Stimulated activated CD4-positive, alpha-beta T cell treated with anti-CD3 and anti-CD28 coated beads, Interleukin-12 subunit alpha, Interleukin-12 subunit beta, amount 100 ng/mL, for 24 hours (primary cell): Measurements from ENCODE around the gene SAA1.
"Not testable (repeated sequence)": the region's sequence is repeated elsewhere in the genome, so short reads cannot be mapped to it uniquely, and the experiment has no call there.

Experiments
- DNase-seq, 2 experiments: peaks; one replicate each; pipeline ENCODE4 v3.0.0-alpha.2; 2020; ENCODE audit warnings: low read depth in 2 of 2

Gene SAA1

DNA sequence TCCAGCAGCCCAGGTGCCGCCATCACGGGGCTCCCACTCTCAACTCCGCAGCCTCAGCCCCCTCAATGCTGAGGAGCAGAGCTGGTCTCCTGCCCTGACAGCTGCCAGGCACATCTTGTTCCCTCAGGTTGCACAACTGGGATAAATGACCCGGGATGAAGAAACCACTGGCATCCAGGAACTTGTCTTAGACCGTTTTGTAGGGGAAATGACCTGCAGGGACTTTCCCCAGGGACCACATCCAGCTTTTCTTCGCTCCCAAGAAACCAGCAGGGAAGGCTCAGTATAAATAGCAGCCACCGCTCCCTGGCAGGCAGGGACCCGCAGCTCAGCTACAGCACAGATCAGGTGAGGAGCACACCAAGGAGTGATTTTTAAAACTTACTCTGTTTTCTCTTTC lies at the start of gene SAA1:
Gene SAA1 (plus strand): TSS at position 316 of the 400 bp plus-strand sequence. CDS start 624 bp downstream, outside the sequence.
- DNase-seq, result no peak

DNA sequence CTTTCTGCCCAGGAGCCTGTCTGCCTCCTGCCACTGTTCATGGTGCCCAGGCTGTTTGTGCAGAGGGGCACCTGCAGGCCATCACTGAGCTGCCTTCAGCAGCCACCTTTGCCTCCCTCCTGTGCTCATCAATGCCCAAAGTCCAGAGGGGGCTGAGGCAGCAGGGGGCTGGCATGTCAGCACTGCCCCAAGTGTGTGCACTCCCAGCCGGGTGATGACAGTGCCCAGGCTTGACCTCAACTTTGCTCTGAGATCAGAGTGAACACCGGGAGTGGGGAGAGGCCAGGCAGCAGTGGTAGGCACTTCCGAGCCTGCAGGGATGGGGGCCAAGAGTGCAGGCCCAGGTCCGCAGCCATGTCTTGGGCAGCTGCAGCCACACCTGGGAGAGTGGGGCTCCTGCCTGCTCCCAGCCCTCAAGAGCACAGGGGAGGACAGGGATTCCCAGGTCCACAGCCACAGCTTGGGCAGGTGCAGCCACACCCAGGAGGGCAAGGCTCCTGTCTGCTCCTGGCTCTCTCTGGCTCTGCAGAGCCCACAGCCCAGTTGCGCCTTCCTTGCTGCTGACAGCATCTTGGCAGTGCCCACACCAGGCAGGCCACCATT lies 44.7 kb upstream of the SAA1 start:
- DNase-seq, result no peak

- no peak for DNase-seq
Measured at GRCh38 chr11:18222814-18223421, 43.1 kb upstream of the SAA1 start.

DNA sequence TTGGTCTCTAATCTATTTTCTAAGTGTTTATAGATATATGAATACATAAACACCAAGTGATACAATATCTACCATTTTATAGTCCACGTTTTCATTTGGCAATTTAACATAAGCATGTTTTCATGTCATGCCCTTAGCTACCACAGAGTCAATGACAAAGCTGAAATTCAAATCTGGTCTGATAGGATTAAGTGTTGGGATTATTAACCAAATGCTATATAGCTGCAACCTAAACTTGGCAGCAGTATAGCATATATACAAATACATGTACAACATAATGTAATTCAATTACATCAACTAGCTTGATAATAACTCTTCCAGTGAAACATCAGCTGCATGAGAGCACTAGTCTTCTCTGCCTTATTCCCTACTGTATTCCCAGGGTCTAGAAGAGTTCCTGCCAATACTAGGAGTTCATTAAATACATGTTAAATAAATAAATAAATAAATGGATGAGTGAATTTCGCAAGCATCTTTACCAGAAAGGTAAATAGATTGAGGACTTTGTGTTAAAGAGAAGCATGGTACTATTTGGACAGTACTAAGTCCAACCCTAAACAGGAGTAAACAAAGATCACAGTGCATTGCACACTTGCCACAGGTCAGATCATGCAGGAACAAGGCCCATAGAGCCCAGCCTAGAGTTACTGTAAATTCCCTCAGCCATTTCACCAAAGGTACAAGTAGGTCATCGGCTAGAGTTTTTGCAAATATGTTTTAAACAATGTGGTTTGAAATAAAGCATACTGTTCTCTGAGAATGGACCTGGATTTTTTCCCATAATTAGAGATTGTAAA lies 42.3 kb upstream of the SAA1 start:
- no peak for DNase-seq

- DNase-seq, result no peak
Measured at GRCh38 chr11:18225913-18226312, 40.2 kb upstream of the SAA1 start.

DNA sequence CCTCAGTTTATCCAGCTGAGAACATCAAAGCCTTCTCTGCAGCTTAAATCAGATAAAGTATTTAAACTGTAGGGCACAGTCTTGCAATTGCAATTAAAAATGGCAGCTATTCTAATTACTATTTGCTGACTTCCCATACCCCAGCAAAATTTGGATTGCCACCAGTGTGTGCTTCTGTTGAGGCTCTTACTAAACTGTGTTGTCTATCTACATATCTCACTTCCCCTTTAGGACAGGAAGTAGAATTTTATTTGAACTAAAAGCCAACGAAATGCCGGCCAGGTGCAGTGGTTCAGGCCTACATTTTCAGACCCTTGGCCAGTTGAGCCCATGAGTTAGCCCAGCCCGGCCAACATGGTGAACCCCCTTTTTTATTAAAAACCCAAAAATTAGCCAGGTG lies 36.6 kb upstream of the SAA1 start:
- no peak for DNase-seq

DNA sequence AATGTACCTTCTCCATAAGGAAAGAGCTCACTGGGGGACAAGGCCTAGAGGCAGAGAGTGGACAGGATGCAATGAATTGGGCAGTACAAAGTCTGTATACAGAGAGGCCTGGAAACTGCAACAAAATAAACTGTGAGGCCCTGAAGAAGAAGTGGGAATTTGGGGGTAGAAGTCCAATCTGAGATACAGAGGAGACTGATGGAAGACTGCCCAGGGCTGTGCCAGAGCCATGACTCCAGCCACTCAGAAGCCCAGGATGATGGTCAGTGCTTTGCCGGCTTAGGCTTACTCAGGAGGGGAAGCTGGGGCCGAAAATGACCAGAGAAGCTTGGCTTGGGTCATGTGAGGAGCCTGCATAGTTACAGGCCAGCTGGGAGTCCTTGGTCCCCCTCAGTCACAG lies 35.2 kb upstream of the SAA1 start:
- DNase-seq, result no peak

DNA sequence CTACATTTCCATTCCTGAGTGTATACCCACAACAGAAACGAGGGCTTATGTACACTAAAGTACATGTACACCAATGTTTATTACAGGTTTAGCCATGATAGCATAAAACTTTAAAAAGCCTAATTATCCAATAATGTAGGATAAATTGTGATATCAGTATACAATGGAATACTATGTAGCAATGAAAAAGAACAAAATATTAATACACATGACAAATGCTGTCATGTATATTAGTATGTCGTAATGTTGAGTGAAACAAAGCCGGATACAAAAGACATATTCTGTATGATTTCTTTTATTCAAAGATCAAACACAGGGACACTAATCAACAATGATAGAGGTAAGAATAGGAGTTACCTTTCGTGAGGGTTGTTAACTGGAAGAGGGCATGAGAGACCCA lies 32.2 kb upstream of the SAA1 start:
- no peak for DNase-seq

DNA sequence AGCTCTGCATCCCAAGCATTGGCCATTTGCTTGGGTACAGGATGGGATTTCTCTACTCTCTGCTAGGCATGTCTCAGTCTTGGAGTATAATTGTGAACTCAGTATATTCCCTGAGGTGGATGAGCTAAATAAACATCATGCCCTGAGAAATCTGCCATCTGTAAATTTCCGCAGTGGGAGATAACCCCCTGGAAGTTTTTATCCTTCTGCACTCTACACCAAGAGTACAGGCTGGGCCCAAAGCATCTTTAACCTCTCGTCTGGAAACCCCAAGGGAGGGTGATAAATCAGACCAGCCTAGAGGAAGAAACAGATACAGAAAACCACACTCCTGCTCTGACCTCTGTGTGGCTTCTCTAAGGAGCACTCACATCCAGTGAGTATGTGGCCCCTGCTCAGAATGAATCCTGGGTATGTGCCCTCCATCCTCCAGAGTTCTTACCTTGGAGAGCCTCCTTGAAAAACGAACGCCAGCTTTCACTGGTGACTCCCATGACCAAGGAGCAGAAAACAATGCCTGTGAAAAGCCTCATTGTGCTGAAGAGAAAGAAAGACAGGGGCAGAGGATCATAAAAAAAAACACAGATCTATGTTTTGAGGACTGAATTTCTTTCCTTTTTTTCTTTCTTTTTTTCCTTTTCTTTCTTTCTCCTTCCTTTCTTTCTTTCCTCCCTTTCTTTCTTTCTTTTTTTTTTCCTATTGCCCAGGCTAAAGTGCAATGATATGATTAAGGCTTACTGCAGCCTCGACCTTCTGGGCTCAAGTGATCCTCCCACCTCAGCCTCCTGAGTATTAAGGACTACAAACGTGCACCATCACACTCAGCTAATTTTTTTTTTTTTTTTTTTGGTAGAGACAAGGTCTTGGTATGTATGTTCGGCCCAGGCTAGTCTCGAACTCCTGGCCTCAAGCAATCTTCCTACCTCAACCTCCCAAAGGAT lies 30.4 kb upstream of the SAA1 start:
- no peak for DNase-seq

DNA sequence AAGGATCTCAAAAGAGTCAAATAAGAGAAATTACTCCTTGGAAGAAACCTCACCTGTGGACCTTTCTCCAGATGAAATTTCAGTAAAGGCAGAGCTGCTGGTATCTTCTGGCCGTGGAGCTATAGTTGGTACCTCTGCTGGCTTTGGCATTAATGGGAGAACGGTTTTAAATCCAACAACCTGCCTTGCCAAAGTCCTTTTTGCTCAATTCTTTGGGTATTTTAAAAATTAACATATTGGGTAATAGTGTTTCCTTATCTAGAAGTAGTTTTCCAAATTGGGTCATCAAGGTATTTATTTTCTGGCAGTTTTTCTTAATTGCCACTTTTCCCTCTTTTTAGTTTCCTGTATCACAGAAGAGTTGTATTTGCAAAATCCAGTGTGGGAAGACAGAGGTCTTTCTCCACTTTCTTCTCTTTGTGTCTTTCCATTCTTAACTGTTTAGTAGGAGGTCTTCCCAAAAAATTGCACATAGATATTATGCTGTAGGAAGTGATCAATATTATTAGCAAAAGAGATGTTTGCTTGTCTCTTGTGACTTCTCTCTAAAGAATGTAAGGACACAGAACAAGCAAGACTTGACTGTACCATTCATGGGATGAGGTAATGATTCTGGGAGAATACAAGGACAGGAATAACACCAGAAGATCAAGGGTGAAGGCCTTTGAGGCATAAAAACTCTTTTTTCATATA lies 29.3 kb upstream of the SAA1 start, which contains the start of gene SAA4:
Gene SAA4 (minus strand): TSS at position 139 of the 693 bp plus-strand sequence. CDS start 876 bp downstream, outside the sequence.
- no peak for DNase-seq

DNA sequence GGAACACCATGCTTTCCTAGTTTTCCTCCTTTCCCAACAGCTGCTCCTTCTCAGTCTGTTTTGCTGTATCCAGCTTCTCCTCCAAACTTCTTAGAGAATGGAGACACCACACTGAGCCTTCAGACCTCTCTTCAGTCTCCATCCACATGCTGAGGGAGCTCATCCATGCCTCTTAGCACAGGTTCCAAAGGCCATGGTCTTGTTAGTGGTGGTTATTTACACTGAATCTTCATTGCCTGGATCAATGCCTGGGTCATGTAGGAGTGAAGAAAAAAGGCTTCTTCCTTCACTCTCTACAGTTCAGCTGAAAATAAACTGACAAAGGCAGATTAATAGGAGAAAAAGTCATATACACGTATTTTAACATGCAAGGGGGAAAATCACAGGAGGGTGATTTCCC lies 26.4 kb upstream of the SAA1 start:
- DNase-seq, result no peak

DNA sequence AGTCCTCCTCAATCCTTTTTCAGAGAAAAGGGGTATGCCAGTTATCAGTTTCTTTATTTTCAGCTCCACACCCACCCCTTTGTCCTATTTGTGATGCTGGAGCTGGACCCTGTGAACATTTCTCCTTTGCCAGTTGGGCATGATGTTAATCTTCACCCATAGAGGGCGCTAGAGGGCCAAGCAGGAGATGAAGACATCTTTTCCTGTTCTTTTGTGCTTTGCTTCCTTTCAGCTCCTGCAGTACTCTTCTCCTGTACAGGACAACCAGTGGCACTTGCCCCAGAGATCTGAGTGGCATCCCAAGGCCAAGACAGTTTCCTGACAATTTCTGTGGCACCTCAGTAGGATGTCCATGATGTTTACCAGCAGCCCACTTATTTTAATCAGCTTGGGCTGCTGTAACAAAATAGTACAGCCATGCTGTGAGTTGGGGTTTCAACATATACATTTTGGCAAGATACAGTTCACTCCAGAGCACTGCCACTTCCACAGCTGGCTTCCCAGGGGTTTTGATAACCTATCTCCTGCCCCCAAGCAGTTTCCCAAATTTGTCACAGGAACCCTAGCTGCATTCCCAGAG lies 22.2 kb upstream of the SAA1 start:
- DNase-seq, result peak in 1 of 2 experiments; percentile 40

DNA sequence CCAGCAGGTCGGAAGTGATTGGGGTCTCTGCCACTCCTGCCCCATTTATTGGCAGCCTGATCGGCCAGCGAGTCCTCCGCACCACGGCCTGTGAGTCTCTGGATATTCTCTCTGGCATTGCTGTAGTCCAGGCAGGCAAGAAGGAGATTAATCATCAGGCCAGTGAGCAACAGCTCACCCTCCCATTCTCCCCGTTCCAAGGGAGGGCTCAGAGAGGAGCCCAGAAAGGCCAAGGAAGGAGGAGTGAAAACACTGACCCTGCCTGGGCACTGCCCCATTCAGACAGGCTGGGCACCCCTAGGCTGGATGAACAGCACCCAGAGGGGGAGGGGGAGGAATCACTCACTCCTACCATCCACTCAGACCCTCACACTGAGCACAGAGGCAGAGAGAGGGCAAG lies 20.7 kb upstream of the SAA1 start:
- DNase-seq, result no peak

- DNase-seq, result not testable (repeated sequence)
Measured at GRCh38 chr11:18246379-18247190, 19.5 kb upstream of the SAA1 start.

DNA sequence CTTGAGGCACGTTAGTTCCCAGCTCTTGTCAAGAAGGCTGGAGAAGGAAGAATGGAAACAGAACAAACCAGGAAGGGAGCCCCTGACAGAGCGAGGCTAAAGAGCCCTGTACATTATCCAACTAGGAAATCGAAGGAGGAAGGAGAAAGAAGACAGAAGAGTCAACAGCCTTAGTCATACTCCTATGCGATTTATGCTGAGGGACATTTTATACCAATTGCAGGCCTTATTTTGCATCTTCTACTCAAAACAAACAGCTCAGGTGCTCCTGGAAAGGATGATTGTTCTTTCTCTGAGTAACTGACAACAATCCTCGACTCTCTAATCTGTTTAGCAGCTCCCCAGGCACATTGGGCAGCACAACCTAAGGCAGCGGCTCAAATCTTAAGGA lies 18.9 kb upstream of the SAA1 start:
- not testable (repeated sequence) for DNase-seq

- no peak for DNase-seq
Measured at GRCh38 chr11:18248561-18248960, 17.5 kb upstream of the SAA1 start, which contains the start of gene SAA2. Gene SAA2, minus strand, starts transcription at chr11:18248668. Its CDS starts 657 bp downstream, at chr11:18248011.

- DNase-seq, result no peak
Measured at GRCh38 chr11:18253233-18253632, 12.8 kb upstream of the SAA1 start.

GRCh38 chr11:18253778-18254338 lies 12.2 kb upstream of the SAA1 start:
- DNase-seq, result no peak

- no peak for DNase-seq
Measured at GRCh38 chr11:18254781-18255361, 11.2 kb upstream of the SAA1 start.
